CD14-positive monocyte (primary cell): Measurements from ENCODE around the gene PGLYRP2. TPM values are rescaled to one million over a fixed set of nuclear protein-coding genes. Genes with fewer than 3 reads are reported as not detected.

Source experiments
- DNase-seq, 3 donors: peaks; one replicate each; pipeline ENCODE4 v3.0.0-alpha.2; 2011 to 2022
- H2AFZ ChIP-seq: 2 replicates; pipeline ENCODE4 v1.6.0; 2012; ENCODE audit warnings: mild to moderate bottlenecking, low read depth, low read length, inconsistent platforms; ENCODE audit not compliant: insufficient read depth, poor library complexity, severe bottlenecking
- H3K27ac ChIP-seq, 2 donors: 1 replicate in 1 of 2; 2 replicates in 1 of 2; pipeline ENCODE4 v1.5.1; 2012 to 2013; ENCODE audit warnings: low read length in 2 of 2, control low read depth in 1 of 2, inconsistent platforms in 1 of 2, low read depth in 1 of 2, mild to moderate bottlenecking in 1 of 2
- H3K27me3 ChIP-seq, 2 donors: one replicate each; pipeline versions ENCODE4 v1.6.0 to v1.6.1; 2011 to 2013; ENCODE audit warnings: low read length in 2 of 2; ENCODE audit not compliant: control insufficient read depth in 2 of 2, insufficient read depth in 2 of 2
- H3K36me3 ChIP-seq, 2 donors: replicated peaks in 1 of 2; 1 replicate in 1 of 2; 2 replicates in 1 of 2; pipeline versions ENCODE4 v1.5.1 to v1.6.1; 2012 to 2013; ENCODE audit warnings: low read length in 2 of 2, control low read depth in 1 of 2, inconsistent platforms in 1 of 2, mild to moderate bottlenecking in 1 of 2; ENCODE audit not compliant: insufficient read depth in 2 of 2, control insufficient read depth in 1 of 2
- H3K4me1 ChIP-seq, 2 donors: 1 replicate in 1 of 2; 2 replicates in 1 of 2; pipeline versions ENCODE4 v1.5.1 to v1.6.1; 2012 to 2013; ENCODE audit warnings: low read length in 2 of 2, control low read depth in 1 of 2, inconsistent platforms in 1 of 2, mild to moderate bottlenecking in 1 of 2, moderate library complexity in 1 of 2; ENCODE audit not compliant: insufficient read depth in 2 of 2, control insufficient read depth in 1 of 2
- H3K4me2 ChIP-seq: replicated peaks from 2 replicates; pipeline ENCODE3; 2012; ENCODE audit warnings: low read length, moderate library complexity, mild to moderate bottlenecking; ENCODE audit not compliant: poor library complexity, severe bottlenecking; ENCODE audit errors: extremely low read depth
- H3K4me3 ChIP-seq, 3 experiments: fragments of 200-600 bp in 1 of 3; sonication (generic) in 1 of 3; replicated peaks in 1 of 3; 1 replicate in 2 of 3; 2 replicates in 1 of 3; pipeline ENCODE4 v1.5.1; 2011 to 2013; ENCODE audit warnings: low read length in 3 of 3, mild to moderate bottlenecking in 3 of 3, control low read depth in 2 of 3, low read depth in 2 of 3, inconsistent platforms in 1 of 3, moderate library complexity in 1 of 3
- H3K79me2 ChIP-seq: 2 replicates; pipeline ENCODE4 v1.6.0; 2012; ENCODE audit warnings: mild to moderate bottlenecking, control low read depth, inconsistent platforms, low read length, moderate library complexity; ENCODE audit not compliant: insufficient read depth
- H3K9ac ChIP-seq: 2 replicates; pipeline ENCODE4 v1.6.0; 2017; ENCODE audit warnings: low read length, mild to moderate bottlenecking; ENCODE audit not compliant: insufficient read depth, poor library complexity, severe bottlenecking
- H3K9me3 ChIP-seq, 2 donors: replicated peaks in 1 of 2; 1 replicate in 1 of 2; 2 replicates in 1 of 2; pipeline versions ENCODE4 v1.5.1 to v1.6.1; 2012 to 2013; ENCODE audit warnings: low read length in 2 of 2, control low read depth in 1 of 2; ENCODE audit not compliant: control insufficient read depth in 1 of 2, insufficient read depth in 1 of 2
- H4K20me1 ChIP-seq: 2 replicates; pipeline ENCODE4 v1.6.0; 2012; ENCODE audit warnings: mild to moderate bottlenecking, low read length, control low read depth, moderate library complexity; ENCODE audit not compliant: insufficient read depth
- H3K27ac Mint-ChIP-seq, 7 donors: one replicate each; pipeline ENCODE4 v1.8.0; 2020; ENCODE audit warnings: mild to moderate bottlenecking in 7 of 7, mixed read lengths in 7 of 7, moderate library complexity in 6 of 7, inconsistent platforms in 2 of 7
- H3K27me3 Mint-ChIP-seq, 3 donors: one replicate each; pipeline ENCODE4 v1.8.0; 2021 to 2022; ENCODE audit warnings: low read depth in 3 of 3, mild to moderate bottlenecking in 3 of 3, mixed read lengths in 3 of 3, moderate library complexity in 3 of 3, inconsistent platforms in 1 of 3
- H3K36me3 Mint-ChIP-seq, 2 donors: one replicate each; pipeline ENCODE4 v1.8.0; 2020; ENCODE audit warnings: mixed read lengths in 2 of 2, inconsistent platforms in 1 of 2, mild to moderate bottlenecking in 1 of 2
- H3K4me1 Mint-ChIP-seq: one replicate; pipeline ENCODE4 v1.8.0; 2020; ENCODE audit warnings: mild to moderate bottlenecking, mixed read lengths
- H3K4me3 Mint-ChIP-seq, 2 donors: one replicate each; pipeline ENCODE4 v1.8.0; 2020; ENCODE audit warnings: mild to moderate bottlenecking in 2 of 2, mixed read lengths in 2 of 2, moderate library complexity in 1 of 2
- H3K9me3 Mint-ChIP-seq, 7 donors: one replicate each; pipeline ENCODE4 v1.8.0; 2020 to 2022; ENCODE audit warnings: mixed read lengths in 7 of 7, mild to moderate bottlenecking in 6 of 7, moderate library complexity in 6 of 7, inconsistent platforms in 2 of 7
- CTCF ChIP-seq: fragments of 200-600 bp; IDR thresholded peaks from one replicate; pipeline ENCODE4 v1.8.0; 2022; ENCODE audit warnings: antibody characterized with exemption, mild to moderate bottlenecking
- WGBS: methylation state at CpG from one replicate; pipeline ENCODE4 v1.1.5; 2013; ENCODE audit warnings: missing lambda C conversion rate; ENCODE audit not compliant: insufficient coverage; 5-methylcytosine and 5-hydroxymethylcytosine counted together
- intact Hi-C, 2 donors: fragments of 100-400 bp; cut with micrococcal nuclease; formaldehyde crosslinking; loops; one replicate each; pipeline versions ENCODE4 v1.15.0 to v1.15.1; 2023
- polyA plus RNA-seq, 3 donors: library from polyadenylated mRNA; depleted of rRNA in 1 of 3; unstranded in 2 of 3; stranded (reverse) in 1 of 3; fragments of 300-500 nt in 2 of 3; fragments of >200 nt in 1 of 3; fragmentation: Illumina TruSeq in 2 of 3; gene quantifications; 1 replicate in 2 of 3; 2 replicates in 1 of 3; pipeline ENCODE4 v1.2.3, GENCODE V29; 2012 to 2021

Gene PGLYRP2
- polyA plus RNA-seq, 3 donors, result 0.03 to 0.32 (median 0.15) TPM

- peaks cover 42 to 74% of the 10 kb centered on the region in 2 donors for H3K36me3 Mint-ChIP-seq
- DNase-seq, result no peak
- peaks cover 0 to 8% (median 6%) of the 10 kb centered on the region in 7 donors for H3K9me3 Mint-ChIP-seq
- H3K27me3 Mint-ChIP-seq, result peaks cover 0 to 1% (median 0%) of the 10 kb centered on the region in 3 donors
- peaks cover 15% of the 10 kb centered on the region for H4K20me1 ChIP-seq
- peaks cover 13% of the 10 kb centered on the region for H3K79me2 ChIP-seq
- TF ChIP-seq CTCF, result no peak
- H3K4me2 ChIP-seq, result no peak overlapping the region
- H3K9me3 ChIP-seq, result peaks cover 6 to 10% of the 10 kb centered on the region in 2 donors
- H3K9ac ChIP-seq, result no peak overlapping the region
- peaks cover 59 to 78% of the 10 kb centered on the region in 2 donors for H3K36me3 ChIP-seq
- H3K4me1 Mint-ChIP-seq, result peaks cover 9% of the 10 kb centered on the region
- H3K27me3 ChIP-seq, result no peaks in the 10 kb centered on the region
- no peak overlapping the region for H3K4me3 Mint-ChIP-seq
- H3K27ac ChIP-seq, result no peak overlapping the region
- intact Hi-C loops, result no loop called here
- H3K4me1 ChIP-seq, result peaks cover 6 to 7% of the 10 kb centered on the region in 2 donors
- H2AFZ ChIP-seq, result no peak overlapping the region
- no peak overlapping the region for H3K4me3 ChIP-seq
- 96% methylated on average over 11 of the region's 13 CpGs for WGBS
- H3K27ac Mint-ChIP-seq, result no peak overlapping the region
Observed at GRCh38 chr19:15424121-15424520, 55.2 kb downstream of the PGLYRP2 start.

GRCh38 chr19:15423130-15423529 is 56.2 kb downstream of the PGLYRP2 start:
- Histone ChIP-seq H3K9ac (no peak overlapping the region), H3K27ac (no peak overlapping the region), H3K9me3 (peaks cover 6 to 10% of the 10 kb centered on the region in 2 donors), H3K4me1 (peaks cover 6 to 10% of the 10 kb centered on the region in 2 donors), H3K36me3 (peaks cover 49 to 68% of the 10 kb centered on the region in 2 donors), H2AFZ (no peak overlapping the region), H3K27me3 (no peaks in the 10 kb centered on the region), H3K79me2 (peaks cover 11% of the 10 kb centered on the region), H3K4me2 (no peak overlapping the region), H4K20me1 (peaks cover 5% of the 10 kb centered on the region), H3K4me3 (no peak overlapping the region)
- 100% methylated on average over 2 of the region's 6 CpGs for WGBS
- no peak for TF ChIP-seq CTCF
- Mint-ChIP-seq H3K4me1 (peaks cover 9% of the 10 kb centered on the region), H3K27ac (no peak overlapping the region), H3K36me3 (peaks cover 40 to 65% of the 10 kb centered on the region in 2 donors), H3K4me3 (no peak overlapping the region), H3K27me3 (no peaks in the 10 kb centered on the region), H3K9me3 (peaks cover 0 to 8% (median 6%) of the 10 kb centered on the region in 7 donors)
- no peak for DNase-seq
- intact Hi-C loops, result no loop called here
